Measurements from ENCODE around the gene MAML2.

MAML2 gene

GRCh38 chr11:96147906-96148486 lies 195.0 kb downstream of the MAML2 start:
- no peak for FAIRE-seq

- FAIRE-seq, result no peak
Observed at GRCh38 chr11:96147186-96147585, 195.8 kb downstream of the MAML2 start.

- FAIRE-seq, result no peak
Observed at GRCh38 chr11:96146765-96147164, 196.2 kb downstream of the MAML2 start.

DNA sequence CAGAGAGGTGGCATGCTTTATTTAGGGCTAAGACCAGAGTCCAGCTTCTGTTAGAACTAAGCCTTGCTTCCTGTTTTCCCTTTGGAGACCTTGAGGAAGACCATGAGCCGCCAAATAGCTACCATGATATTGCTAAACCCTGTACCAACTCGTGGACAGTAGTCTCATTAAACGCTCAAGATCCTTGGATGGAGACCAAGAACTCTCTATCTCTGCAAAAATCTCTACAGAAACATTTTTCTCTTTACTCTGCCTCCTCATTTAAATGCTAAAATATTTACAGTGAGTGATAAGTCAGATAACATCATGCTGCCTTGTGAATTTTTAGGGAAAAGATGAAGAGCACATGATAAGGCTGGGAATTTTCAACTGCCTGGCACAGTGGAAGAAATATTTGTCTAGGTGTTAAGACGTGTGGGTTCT lies 197.8 kb downstream of the MAML2 start:
- FAIRE-seq, result no peak

GRCh38 chr11:96144553-96144952 lies 198.4 kb downstream of the MAML2 start:
- FAIRE-seq, result no peak

- no peak for FAIRE-seq
Observed at GRCh38 chr11:96143041-96143521, 199.9 kb downstream of the MAML2 start.

GRCh38 chr11:96141626-96142025 lies 201.4 kb downstream of the MAML2 start:
- no peak for FAIRE-seq

DNA sequence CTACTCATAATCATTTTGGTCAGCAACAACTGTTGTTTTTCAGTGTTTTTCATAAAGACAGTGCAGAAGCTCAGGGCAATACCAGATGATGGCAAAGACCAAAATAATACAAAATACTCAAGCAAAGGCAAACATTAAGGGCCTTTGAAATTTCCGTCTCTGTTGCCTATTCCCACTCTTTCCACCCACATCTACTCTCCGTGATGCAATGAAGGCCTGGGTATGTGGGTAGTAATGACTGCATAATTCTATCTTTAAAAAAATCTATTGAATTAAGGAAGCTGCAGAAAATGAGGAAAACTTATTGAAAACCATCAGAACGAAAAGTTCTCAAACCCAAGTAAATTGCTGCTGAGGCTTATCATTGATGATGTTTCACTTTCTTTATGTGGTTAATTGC lies 203.3 kb downstream of the MAML2 start:
- FAIRE-seq, result no peak

- FAIRE-seq, result no peak
Observed at GRCh38 chr11:96137373-96137772, 205.6 kb downstream of the MAML2 start.

DNA sequence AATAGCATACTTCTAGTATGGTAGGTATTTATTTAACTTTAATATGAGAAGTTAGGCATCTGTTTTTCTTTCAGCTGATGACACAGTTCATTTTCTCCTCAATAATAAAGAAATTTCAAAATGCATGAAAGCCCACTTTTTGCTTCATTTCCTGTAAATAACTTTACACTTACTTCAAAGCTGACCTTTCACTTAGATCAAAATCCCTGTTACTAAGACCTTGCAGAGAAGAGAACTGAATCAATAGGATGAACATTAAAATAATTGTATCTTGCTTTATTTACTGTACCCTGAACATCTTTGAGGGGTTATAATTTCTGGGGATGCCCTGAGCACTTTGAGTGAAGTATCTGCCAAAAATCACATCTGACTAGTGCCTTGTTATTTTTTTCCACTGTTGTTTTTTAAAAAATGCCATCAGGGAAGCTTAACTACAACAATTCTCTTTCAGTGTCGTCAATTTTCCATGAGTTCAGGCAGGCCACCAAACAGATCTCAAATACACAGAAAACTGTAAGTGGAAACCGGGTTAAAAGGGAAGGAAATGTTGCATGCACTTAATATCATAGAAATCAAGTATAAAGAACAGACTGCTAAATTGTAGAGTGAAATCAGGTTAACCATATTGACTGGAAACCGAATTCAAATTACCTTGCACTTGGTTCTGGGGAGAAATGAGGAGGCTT lies 206.2 kb downstream of the MAML2 start:
- no peak for FAIRE-seq

GRCh38 chr11:96134602-96135001 lies 208.4 kb downstream of the MAML2 start:
- no peak for FAIRE-seq

- FAIRE-seq, result no peak
Observed at GRCh38 chr11:96132437-96132836, 210.6 kb downstream of the MAML2 start.

DNA sequence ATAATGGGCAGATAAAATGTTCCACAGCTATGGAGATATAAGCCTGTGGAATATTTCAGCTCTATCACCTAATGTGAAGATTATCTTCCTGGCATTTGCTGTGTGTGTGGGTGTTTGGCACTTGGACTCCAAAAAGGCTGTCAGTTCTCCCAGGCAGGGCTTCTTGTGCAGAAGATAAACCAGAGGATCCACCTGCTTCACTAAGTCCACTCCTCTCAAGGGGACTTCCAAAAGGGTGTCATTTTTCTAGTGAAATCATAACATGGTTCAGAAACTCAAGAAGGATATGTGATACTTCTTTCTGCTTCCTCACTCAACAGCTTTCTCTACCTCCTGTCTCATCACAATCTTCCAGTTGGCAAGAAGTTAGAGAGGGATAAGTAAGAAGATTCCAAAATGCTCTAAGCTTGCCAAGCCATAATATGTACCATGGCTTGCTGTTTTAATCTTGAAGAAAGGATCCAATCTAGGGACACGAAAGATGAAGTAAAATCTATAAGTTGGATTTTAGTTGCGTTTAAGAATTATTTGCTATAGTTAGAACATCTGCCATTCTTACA lies 212.9 kb downstream of the MAML2 start:
- FAIRE-seq, result no peak

- no peak for FAIRE-seq
Observed at GRCh38 chr11:96127596-96127959, 215.4 kb downstream of the MAML2 start.

DNA sequence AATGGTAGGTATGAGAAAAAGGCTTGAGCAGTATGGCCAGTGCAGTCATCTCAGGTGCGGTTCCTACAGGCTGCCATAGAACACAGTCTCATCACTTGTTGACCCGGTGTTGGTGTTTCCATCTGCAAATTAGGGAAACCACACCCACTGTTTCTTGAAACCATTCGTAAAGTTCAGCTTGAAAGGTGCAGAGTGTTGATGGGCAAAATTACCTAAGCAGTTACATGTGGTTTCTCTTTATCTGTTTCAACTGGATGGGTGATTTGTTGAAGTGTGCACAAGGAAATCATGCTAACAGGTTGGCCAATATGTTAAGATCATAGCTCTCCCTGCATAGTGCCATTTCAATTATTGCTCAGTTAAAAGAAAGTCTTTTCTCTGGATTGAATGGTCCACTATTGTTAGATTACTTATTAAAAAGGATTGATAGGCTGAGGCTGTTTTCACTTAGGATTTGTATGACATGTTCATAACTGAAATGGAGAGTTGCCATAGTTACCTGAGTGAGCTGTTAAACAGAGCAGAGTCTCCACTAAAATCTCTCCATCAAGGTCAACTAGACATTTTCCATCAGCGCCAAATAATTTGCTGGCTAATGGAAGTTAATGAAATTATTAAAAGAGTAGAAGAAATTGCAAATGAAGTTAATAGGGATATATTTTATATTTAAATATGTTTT lies 215.9 kb downstream of the MAML2 start:
- FAIRE-seq, result no peak

DNA sequence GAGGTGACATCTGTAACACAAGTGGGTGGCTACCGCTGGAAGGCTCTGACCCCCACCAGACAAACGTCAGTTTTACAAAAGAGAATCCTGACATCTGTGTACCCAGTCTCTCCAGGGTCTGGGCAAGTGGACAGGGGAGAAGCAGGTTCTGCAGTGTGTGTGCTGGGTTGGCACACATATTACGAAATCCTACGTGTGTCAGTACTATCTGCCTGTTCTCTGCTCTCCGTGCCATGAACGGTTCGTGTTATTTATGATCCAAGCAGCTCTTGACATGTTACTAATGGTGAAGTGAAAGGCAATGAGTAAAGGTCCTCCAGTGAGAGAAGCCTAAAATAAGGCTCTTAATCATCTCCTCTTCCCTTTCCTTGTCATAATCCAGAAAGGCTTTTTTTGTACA lies 217.6 kb downstream of the MAML2 start:
- FAIRE-seq, result no peak

GRCh38 chr11:96124155-96124554 lies 218.8 kb downstream of the MAML2 start:
- FAIRE-seq, result no peak

- FAIRE-seq, result no peak
Observed at GRCh38 chr11:96123301-96123700, 219.7 kb downstream of the MAML2 start.

GRCh38 chr11:96122601-96123074 lies 220.4 kb downstream of the MAML2 start:
- FAIRE-seq, result no peak

GRCh38 chr11:96119211-96119610 lies 223.8 kb downstream of the MAML2 start:
- no peak for FAIRE-seq

DNA sequence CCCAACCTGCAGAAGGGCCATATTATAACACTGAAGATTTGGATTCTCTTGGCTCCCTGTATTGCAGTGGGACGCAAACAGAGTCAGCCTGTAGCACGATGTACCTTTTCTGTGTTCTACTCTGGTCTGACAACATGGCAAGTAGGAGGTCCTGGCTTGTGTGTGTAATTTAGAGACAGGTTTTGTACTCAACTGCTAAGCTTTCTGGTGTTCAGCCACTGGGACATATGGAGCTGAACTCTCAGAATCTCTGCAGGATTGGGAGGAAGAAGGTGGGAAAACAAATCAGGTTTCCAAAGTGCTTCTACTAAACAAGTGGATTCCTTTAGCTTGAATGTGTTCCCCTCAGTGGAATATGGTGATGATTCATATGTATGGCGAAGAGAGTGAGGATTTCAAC lies 226.6 kb downstream of the MAML2 start:
- FAIRE-seq, result no peak

DNA sequence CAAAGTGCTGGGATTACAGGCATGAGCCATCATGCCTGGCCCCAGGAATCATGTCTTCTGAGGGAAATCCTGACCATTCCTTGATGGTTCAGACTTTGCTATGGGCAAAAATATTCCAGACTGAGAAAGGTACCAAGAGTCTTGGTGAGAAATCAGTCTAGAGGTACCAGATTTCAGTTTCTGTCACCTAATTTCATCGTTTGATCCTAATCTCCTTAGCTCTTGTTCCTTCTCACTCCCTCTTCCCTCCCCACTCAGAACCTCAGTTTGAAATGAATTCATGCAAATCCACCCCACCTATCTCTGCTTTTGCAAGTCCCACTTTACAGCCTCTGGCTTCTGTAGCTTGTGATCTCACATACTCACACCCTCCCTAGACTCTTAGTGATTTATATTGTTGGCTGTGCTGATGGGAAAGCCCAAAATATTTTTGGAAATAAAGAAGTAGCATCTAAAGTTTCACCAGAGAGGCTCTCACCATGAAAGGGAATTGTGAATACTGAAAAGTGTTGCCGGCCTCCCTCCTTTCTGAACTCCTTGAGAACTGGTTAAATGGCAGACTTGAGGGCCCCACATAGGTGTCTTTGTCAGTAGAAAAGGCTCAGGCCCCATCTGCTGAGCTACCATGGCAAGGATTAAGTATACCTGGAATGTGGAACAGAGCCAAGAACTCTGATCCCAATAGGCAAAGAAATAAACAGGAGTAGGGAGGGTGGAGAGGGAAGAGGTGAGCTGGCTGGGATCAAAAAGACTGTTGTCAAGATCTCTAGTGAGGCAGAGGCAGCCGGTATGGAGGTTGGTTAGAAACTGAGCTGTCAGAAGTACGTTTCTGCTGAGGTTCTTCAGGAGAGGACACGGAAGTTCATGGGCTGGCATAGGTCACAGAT lies 228.6 kb downstream of the MAML2 start:
- no peak for FAIRE-seq

DNA sequence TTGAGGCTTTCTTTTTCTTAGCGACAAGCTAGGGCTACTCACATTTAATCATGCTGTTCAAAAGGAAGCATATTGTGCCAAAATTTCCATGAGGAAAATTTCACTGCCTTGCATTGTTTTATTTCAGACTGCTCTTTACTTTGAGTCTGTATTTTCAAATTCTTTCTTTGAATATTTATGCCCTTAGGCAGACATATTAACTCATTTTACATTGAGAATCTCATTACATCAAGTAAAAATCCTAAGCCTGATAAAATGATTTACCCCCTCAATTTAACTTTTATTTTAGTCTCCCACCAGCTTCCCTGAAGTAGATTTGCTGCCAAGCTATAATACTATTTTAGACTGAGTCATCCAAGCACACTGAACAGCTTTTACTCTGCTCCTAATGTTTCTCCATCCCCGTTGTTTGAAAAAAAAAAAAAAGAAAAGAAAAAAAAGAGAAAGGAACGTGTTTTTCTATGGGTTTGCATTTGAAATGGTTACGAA lies 229.8 kb downstream of the MAML2 start:
- no peak for FAIRE-seq
